Smooth muscle cell (in vitro differentiated cells): ENCODE results near the gene PLXDC1. TPM values are rescaled to one million over a fixed set of nuclear protein-coding genes. Genes with fewer than 3 reads are reported as not detected.

ENCODE experiments used
- DNase-seq: peaks from one replicate; lab custom pipeline; 2025; ENCODE audit not compliant: unreplicated experiment; lab: John Stamatoyannopoulos, UW
- H2AFZ ChIP-seq: fragments of 200-600 bp; sonication (generic); 2 replicates; pipeline ENCODE4 v1.6.0; 2016; ENCODE audit warnings: antibody characterized with exemption, low read depth, mild to moderate bottlenecking
- H3F3A ChIP-seq: fragments of 200-600 bp; sonication (generic); 2 replicates; pipeline ENCODE4 v1.6.0; 2017; ENCODE audit warnings: antibody characterized with exemption, low read depth
- H3K27ac ChIP-seq: fragments of 200-600 bp; sonication (generic); 2 replicates; pipeline ENCODE4 v1.5.1; 2016; ENCODE audit warnings: low read depth, mild to moderate bottlenecking
- H3K27me3 ChIP-seq: fragments of 200-600 bp; sonication (generic); 2 replicates; pipeline ENCODE4 v1.6.1; 2016; ENCODE audit warnings: low read depth, mild to moderate bottlenecking
- H3K36me3 ChIP-seq: fragments of 200-600 bp; sonication (generic); 2 replicates; pipeline ENCODE4 v1.5.1; 2016; ENCODE audit warnings: low read depth
- H3K4me1 ChIP-seq: fragments of 200-600 bp; sonication (generic); 2 replicates; pipeline ENCODE4 v1.5.1; 2016; ENCODE audit warnings: low read depth
- H3K4me2 ChIP-seq: fragments of 200-600 bp; sonication (generic); 2 replicates; pipeline ENCODE4 v1.6.0; 2016; ENCODE audit warnings: mild to moderate bottlenecking
- H3K4me3 ChIP-seq: fragments of 200-600 bp; sonication (generic); 2 replicates; pipeline ENCODE4 v1.5.1; 2016; ENCODE audit warnings: mild to moderate bottlenecking
- H3K79me2 ChIP-seq: fragments of 200-600 bp; sonication (generic); 2 replicates; pipeline ENCODE4 v1.6.0; 2016; ENCODE audit warnings: low read depth, mild to moderate bottlenecking
- H3K9ac ChIP-seq: fragments of 200-600 bp; sonication (generic); 2 replicates; pipeline ENCODE4 v1.6.0; 2016; ENCODE audit warnings: low read depth
- H3K9me3 ChIP-seq: fragments of 200-600 bp; sonication (generic); replicated peaks from 2 replicates; pipeline ENCODE4 v1.5.1; 2016; ENCODE audit warnings: low read depth
- H4K20me1 ChIP-seq: fragments of 200-600 bp; sonication (generic); 2 replicates; pipeline ENCODE4 v1.6.0; 2016; ENCODE audit warnings: low read depth
- CTCF ChIP-seq: fragments of 200-600 bp; sonication (generic); IDR thresholded peaks from 2 replicates; pipeline ENCODE4 v1.5.1; 2017; ENCODE audit warnings: borderline replicate concordance, mild to moderate bottlenecking, antibody characterized with exemption; ENCODE audit not compliant: insufficient read depth, poor library complexity, severe bottlenecking
- WGBS: methylation state at CpG from one replicate; pipeline ENCODE4 v1.1.7; 2016; ENCODE audit warnings: low lambda C conversion rate; 5-methylcytosine and 5-hydroxymethylcytosine counted together
- polyA plus RNA-seq: library from polyadenylated mRNA; unstranded; fragments of >200 nt; fragmentation: Nextera tagmentation; extraction: Ambion mirVana; gene quantifications from 2 replicates; pipeline ENCODE4 v1.2.1, GENCODE V29; 2016
- total RNA-seq: library from RNA; depleted of rRNA; stranded (reverse); fragments of >200 nt; gene quantifications from 2 replicates; pipeline ENCODE4 v1.2.3, GENCODE V29; 2014

The PLXDC1 gene
- total and polyA plus RNA-seq, 2 experiments from 2014 or later = 17.4 to 18.5 TPM

GRCh38 chr17:39077252-39077651, 74.2 kb downstream of the PLXDC1 start:
- WGBS = 91% methylated on average over 4 of the region's 4 CpGs
- Histone ChIP-seq H3K4me1 (peaks cover 11% of the 10 kb centered on the region), H2AFZ (no peak overlapping the region), H3K9ac (no peak overlapping the region), H4K20me1 (no peaks in the 10 kb centered on the region), H3K4me3 (no peak overlapping the region), H3K9me3 (no peaks in the 10 kb centered on the region), H3K27ac (no peak overlapping the region), H3K4me2 (no peak overlapping the region), H3K36me3 (no peaks in the 10 kb centered on the region), H3K27me3 (no peaks in the 10 kb centered on the region), H3F3A (no peaks in the 10 kb centered on the region), H3K79me2 (no peaks in the 10 kb centered on the region)
- DNase-seq = no peak
- no peak for TF ChIP-seq CTCF

DNA sequence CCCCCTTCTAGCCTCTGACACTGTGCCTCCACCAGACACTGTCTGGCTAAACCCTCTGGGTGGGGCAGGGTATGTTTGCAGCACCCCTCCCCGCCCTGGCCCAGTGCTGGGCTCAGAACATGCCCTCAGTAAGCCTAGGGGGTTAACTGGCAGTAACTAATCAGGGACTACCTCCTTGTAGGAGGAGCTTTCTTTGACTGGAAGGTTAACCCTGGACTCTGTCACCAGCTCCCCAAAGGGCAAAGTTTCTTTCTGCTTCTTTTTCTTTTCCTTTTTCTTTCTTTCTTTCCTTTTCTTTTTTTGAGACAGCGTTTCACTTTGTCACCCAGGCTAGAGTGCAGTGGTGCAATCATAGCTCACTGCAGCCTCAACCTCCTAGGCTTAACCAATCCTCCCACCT, 76.8 kb downstream of the PLXDC1 start:
- no peak overlapping the region for H2AFZ ChIP-seq
- H3F3A ChIP-seq = no peaks in the 10 kb centered on the region
- no peaks in the 10 kb centered on the region for H4K20me1 ChIP-seq
- H3K9ac ChIP-seq = no peak overlapping the region
- H3K4me3 ChIP-seq = no peak overlapping the region
- H3K9me3 ChIP-seq = no peaks in the 10 kb centered on the region
- no peaks in the 10 kb centered on the region for H3K27me3 ChIP-seq
- no peaks in the 10 kb centered on the region for H3K36me3 ChIP-seq
- no peak overlapping the region for H3K27ac ChIP-seq
- no peaks in the 10 kb centered on the region for H3K4me1 ChIP-seq
- no peak for DNase-seq
- no peaks in the 10 kb centered on the region for H3K79me2 ChIP-seq
- TF ChIP-seq CTCF = no peak
- no peak overlapping the region for H3K4me2 ChIP-seq
- 92% methylated on average over 2 of the region's 2 CpGs for WGBS

DNA sequence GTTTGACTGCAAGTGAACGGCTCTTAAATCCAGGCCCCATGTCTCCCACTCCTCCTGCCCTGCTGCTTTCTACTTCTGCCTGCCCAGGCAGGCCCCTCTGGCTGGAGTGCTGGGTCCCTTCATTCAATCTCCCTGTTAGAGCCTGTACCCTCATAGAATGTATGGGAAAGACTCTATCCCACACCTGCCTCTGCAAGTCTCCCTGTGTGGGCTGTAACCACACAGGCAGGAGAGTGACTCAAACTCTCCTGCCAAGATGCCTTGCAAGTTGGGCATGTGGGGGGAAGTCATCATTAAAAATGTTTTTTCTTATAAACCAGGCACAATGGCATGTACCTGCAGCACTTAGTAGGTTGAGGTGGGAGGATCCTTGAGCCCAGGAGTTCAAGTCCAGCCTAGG, 77.5 kb downstream of the PLXDC1 start:
- DNase-seq = no peak
- H3K4me3 ChIP-seq = no peak overlapping the region
- no peaks in the 10 kb centered on the region for H4K20me1 ChIP-seq
- H3K36me3 ChIP-seq = no peaks in the 10 kb centered on the region
- H3K9ac ChIP-seq = no peak overlapping the region
- H3K27ac ChIP-seq = no peak overlapping the region
- no peaks in the 10 kb centered on the region for H3F3A ChIP-seq
- no peaks in the 10 kb centered on the region for H3K4me1 ChIP-seq
- TF ChIP-seq CTCF = no peak
- no peaks in the 10 kb centered on the region for H3K79me2 ChIP-seq
- no peaks in the 10 kb centered on the region for H3K27me3 ChIP-seq
- H3K4me2 ChIP-seq = no peak overlapping the region
- H3K9me3 ChIP-seq = no peaks in the 10 kb centered on the region
- 43% methylated on average over 1 of the region's 1 CpG for WGBS
- H2AFZ ChIP-seq = no peak overlapping the region

DNA sequence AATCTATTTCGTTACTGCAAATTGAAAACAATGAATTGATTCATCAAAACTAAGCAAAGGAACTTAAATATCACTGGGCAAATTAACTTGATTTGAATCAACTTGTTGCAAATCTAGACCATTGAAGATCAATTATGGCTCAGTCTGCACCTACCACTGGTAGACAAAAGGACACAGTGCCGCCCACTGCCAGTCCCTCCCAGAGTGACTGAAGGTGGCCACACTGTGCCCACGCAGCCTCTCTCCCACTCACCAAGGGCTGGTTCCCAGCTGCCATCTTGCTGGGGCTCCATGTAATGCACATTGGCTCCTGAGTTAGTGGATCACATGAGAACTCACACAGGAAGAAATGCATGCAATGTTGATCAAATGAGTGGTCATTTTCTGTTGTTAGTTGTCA, 78.1 kb downstream of the PLXDC1 start:
- H3K27me3 ChIP-seq = no peaks in the 10 kb centered on the region
- no peak overlapping the region for H3K4me3 ChIP-seq
- no peak overlapping the region for H3K9ac ChIP-seq
- H3K27ac ChIP-seq = no peak overlapping the region
- no peak overlapping the region for H3K4me2 ChIP-seq
- H2AFZ ChIP-seq = no peak overlapping the region
- 96% methylated on average over 3 of the region's 3 CpGs for WGBS
- no peaks in the 10 kb centered on the region for H4K20me1 ChIP-seq
- H3K9me3 ChIP-seq = no peaks in the 10 kb centered on the region
- DNase-seq = no peak
- TF ChIP-seq CTCF = no peak
- H3K79me2 ChIP-seq = no peaks in the 10 kb centered on the region
- no peaks in the 10 kb centered on the region for H3F3A ChIP-seq
- no peaks in the 10 kb centered on the region for H3K36me3 ChIP-seq
- H3K4me1 ChIP-seq = no peaks in the 10 kb centered on the region
